ENCODE results near the gene EYA4.

- TF ChIP-seq ZNF274 (IDR thresholded peaks at IDR 0.05; ENCODE audit: low read depth, low read length), result no peak
- no peak for TF ChIP-seq YY1 (IDR thresholded peaks at IDR 0.05; ENCODE audit: insufficient read depth, insufficient read length)
- no peak for TF ChIP-seq SUZ12 (IDR thresholded peaks at IDR 0.05; ENCODE audit: extremely low read depth, insufficient read depth, insufficient read length)
Measured at GRCh38 chr6:133441491-133441890, 200.3 kb downstream of the EYA4 start.

Measured in NT2/D1 (cell line).